PFSK-1 (cell line): ENCODE measurements around the gene ABCC2.

Experiments
- POLR2AphosphoS5 ChIP-seq: IDR thresholded peaks from 2 replicates; pipeline ENCODE4 v1.6.1; 2012; ENCODE audit warnings: low read depth, mild to moderate bottlenecking, control low read depth, low read length, moderate library complexity
- SIN3A ChIP-seq: IDR thresholded peaks from 2 replicates; pipeline ENCODE4 v1.6.1; 2012; ENCODE audit warnings: mild to moderate bottlenecking, low read length, moderate library complexity, borderline replicate concordance; ENCODE audit not compliant: insufficient read depth
- TAF1 ChIP-seq: IDR thresholded peaks from 2 replicates; pipeline ENCODE4 v1.6.1; 2012; ENCODE audit warnings: low read length, control low read depth, borderline replicate concordance; ENCODE audit not compliant: insufficient read depth
- TF ChIP-seq, protein P1 (sequence below), 2 experiments: IDR thresholded peaks; 2 replicates each; pipeline versions ENCODE4 v1.6.1 to v1.8.0; 2011 to 2012; ENCODE audit warnings: low read depth in 2 of 2, low read length in 2 of 2, control low read depth in 1 of 2, inconsistent platforms in 1 of 2, mild to moderate bottlenecking in 1 of 2, moderate library complexity in 1 of 2; ENCODE audit not compliant: insufficient read depth in 1 of 2

DNA sequence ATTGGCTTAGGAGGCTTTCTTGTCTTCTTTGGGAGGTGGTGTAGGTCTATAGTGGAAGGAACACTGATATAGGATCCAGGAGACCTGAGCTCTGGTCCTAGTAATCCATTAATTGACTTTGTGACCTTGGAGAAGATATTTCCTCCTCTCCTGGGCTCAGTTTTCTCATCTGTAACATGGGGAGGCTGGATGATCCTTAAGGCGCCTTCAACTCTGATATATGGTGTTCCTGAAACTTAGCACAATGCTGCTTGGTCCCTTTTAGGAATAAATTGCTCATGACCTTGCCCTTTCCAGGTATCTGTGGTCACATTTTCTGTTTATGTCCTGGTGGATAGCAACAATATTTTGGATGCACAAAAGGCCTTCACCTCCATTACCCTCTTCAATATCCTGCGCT is 25.3 kb downstream of the ABCC2 start:
- no peak for TF ChIP-seq POLR2AphosphoS5
- no peak for TF ChIP-seq TAF1
- TF ChIP-seq SIN3A: no peak
- TF ChIP-seq, protein P1, sequence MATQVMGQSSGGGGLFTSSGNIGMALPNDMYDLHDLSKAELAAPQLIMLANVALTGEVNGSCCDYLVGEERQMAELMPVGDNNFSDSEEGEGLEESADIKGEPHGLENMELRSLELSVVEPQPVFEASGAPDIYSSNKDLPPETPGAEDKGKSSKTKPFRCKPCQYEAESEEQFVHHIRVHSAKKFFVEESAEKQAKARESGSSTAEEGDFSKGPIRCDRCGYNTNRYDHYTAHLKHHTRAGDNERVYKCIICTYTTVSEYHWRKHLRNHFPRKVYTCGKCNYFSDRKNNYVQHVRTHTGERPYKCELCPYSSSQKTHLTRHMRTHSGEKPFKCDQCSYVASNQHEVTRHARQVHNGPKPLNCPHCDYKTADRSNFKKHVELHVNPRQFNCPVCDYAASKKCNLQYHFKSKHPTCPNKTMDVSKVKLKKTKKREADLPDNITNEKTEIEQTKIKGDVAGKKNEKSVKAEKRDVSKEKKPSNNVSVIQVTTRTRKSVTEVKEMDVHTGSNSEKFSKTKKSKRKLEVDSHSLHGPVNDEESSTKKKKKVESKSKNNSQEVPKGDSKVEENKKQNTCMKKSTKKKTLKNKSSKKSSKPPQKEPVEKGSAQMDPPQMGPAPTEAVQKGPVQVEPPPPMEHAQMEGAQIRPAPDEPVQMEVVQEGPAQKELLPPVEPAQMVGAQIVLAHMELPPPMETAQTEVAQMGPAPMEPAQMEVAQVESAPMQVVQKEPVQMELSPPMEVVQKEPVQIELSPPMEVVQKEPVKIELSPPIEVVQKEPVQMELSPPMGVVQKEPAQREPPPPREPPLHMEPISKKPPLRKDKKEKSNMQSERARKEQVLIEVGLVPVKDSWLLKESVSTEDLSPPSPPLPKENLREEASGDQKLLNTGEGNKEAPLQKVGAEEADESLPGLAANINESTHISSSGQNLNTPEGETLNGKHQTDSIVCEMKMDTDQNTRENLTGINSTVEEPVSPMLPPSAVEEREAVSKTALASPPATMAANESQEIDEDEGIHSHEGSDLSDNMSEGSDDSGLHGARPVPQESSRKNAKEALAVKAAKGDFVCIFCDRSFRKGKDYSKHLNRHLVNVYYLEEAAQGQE (IDR thresholded peaks at IDR 0.05; ENCODE audit: insufficient read depth in 1 of 2, low read depth in 2 of 2, low read length in 2 of 2): no peak
